SK-N-SH (cell line): ENCODE data around the gene SUFU. TPM values are rescaled to one million over a fixed set of nuclear protein-coding genes. Genes with fewer than 3 reads are reported as not detected.

Experiments used
- CTCF ChIA-PET: fragments of 300-600, 350-600 bp; formaldehyde crosslinking; extraction: SDS; loops from one replicate; lab custom pipeline; 2021; lab: Yijun Ruan, JAX
- POLR2A ChIA-PET: fragments of 350-600 bp; sonication (Branson Sonifier 250); formaldehyde crosslinking; extraction: SDS; loops from one replicate; lab custom pipeline; 2020; ENCODE audit warnings: antibody characterized with exemption, inconsistent platforms; lab: Yijun Ruan, JAX
- DNase-seq: peaks from one replicate; pipeline ENCODE4 v3.0.0; 2012
- H2AFZ ChIP-seq: fragments of 200-600 bp; sonication (generic); 2 replicates; pipeline ENCODE4 v1.8.1; 2016; ENCODE audit warnings: antibody characterized with exemption, mild to moderate bottlenecking, low read depth
- H3F3A ChIP-seq: fragments of 200-600 bp; sonication (generic); replicated peaks from 2 replicates; pipeline ENCODE3; 2016; ENCODE audit warnings: antibody characterized with exemption, mild to moderate bottlenecking; ENCODE audit not compliant: insufficient read depth
- H3K27ac ChIP-seq, 2 experiments: fragments of 200-500 bp in 1 of 2; fragments of 200-600 bp in 1 of 2; sonication (Bioruptor generic) in 1 of 2; sonication (generic), shearing (Covaris generic) in 1 of 2; 2 replicates each; pipeline versions ENCODE4 v1.5.1 to v1.6.1; 2014 to 2016; ENCODE audit warnings: low read depth in 2 of 2, inconsistent platforms in 1 of 2, low read length in 1 of 2, mild to moderate bottlenecking in 1 of 2, mixed read lengths in 1 of 2
- H3K27me3 ChIP-seq: fragments of 200-600 bp; sonication (generic), shearing (Covaris generic); 2 replicates; pipeline ENCODE4 v1.6.1; 2016; ENCODE audit warnings: mixed run types; ENCODE audit not compliant: insufficient read depth
- H3K36me3 ChIP-seq, 2 experiments: fragments of 200-500 bp in 1 of 2; fragments of 200-600 bp in 1 of 2; sonication (Bioruptor generic) in 1 of 2; sonication (generic) in 1 of 2; replicated peaks in 1 of 2; 2 replicates each; pipeline versions ENCODE3 to v1.5.1; 2014 to 2016; ENCODE audit warnings: low read length in 1 of 2, mild to moderate bottlenecking in 1 of 2; ENCODE audit not compliant: insufficient read depth in 2 of 2, control insufficient read depth in 1 of 2
- H3K4me1 ChIP-seq, 2 experiments: fragments of 200-500 bp in 1 of 2; fragments of 200-600 bp in 1 of 2; sonication (Bioruptor generic) in 1 of 2; sonication (generic), shearing (Covaris generic) in 1 of 2; 2 replicates each; pipeline versions ENCODE4 v1.5.1 to v1.6.1; 2014 to 2016; ENCODE audit warnings: low read depth in 1 of 2, low read length in 1 of 2, mixed run types in 1 of 2; ENCODE audit not compliant: insufficient read depth in 2 of 2, control insufficient read depth in 1 of 2
- H3K4me2 ChIP-seq: fragments of 200-600 bp; sonication (generic), shearing (Covaris generic); 2 replicates; pipeline ENCODE4 v1.6.1; 2017; ENCODE audit warnings: mixed run types
- H3K4me3 ChIP-seq, 2 experiments: fragments of 200-500 bp in 1 of 2; fragments of 200-600 bp in 1 of 2; sonication (Bioruptor generic) in 1 of 2; sonication (generic), shearing (Covaris generic) in 1 of 2; 2 replicates each; pipeline versions ENCODE4 v1.5.1 to v1.8.1; 2014 to 2016; ENCODE audit warnings: low read depth in 2 of 2, inconsistent platforms in 1 of 2, low read length in 1 of 2, mild to moderate bottlenecking in 1 of 2, mixed read lengths in 1 of 2, moderate library complexity in 1 of 2
- H3K79me2 ChIP-seq: fragments of 200-600 bp; sonication (generic); 2 replicates; pipeline ENCODE4 v1.8.1; 2017; ENCODE audit warnings: mild to moderate bottlenecking; ENCODE audit not compliant: insufficient read depth
- H3K9ac ChIP-seq: fragments of 200-600 bp; sonication (generic); 2 replicates; pipeline ENCODE4 v1.6.1; 2017; ENCODE audit warnings: mixed run types
- H3K9me2 ChIP-seq: fragments of 200-600 bp; sonication (generic); 2 replicates; pipeline ENCODE4 v1.6.1; 2017; ENCODE audit warnings: mixed run types
- H3K9me3 ChIP-seq: fragments of 200-600 bp; sonication (generic); 2 replicates; pipeline ENCODE4 v1.6.1; 2017; ENCODE audit warnings: mixed run types, mild to moderate bottlenecking, moderate library complexity
- H4K20me1 ChIP-seq: fragments of 200-600 bp; sonication (generic); 2 replicates; pipeline ENCODE4 v1.6.1; 2017; ENCODE audit warnings: mild to moderate bottlenecking, mixed run types; ENCODE audit not compliant: insufficient read depth
- ELF1 ChIP-seq: IDR thresholded peaks from 2 replicates; pipeline ENCODE4 v1.4.0; 2012
- EZH2phosphoT487 ChIP-seq: fragments of 200-600 bp; sonication (generic); IDR thresholded peaks from 2 replicates; pipeline ENCODE4 v1.6.1; 2017; ENCODE audit warnings: low read depth, mixed run types, mild to moderate bottlenecking, antibody characterized with exemption, moderate library complexity, borderline replicate concordance
- FOSL2 ChIP-seq: IDR thresholded peaks from 2 replicates; pipeline ENCODE4 v1.4.0; 2012; ENCODE audit warnings: low read depth, mild to moderate bottlenecking, moderate library complexity, borderline replicate concordance
- FOXJ3 ChIP-seq: sonication (generic); formaldehyde crosslinking; IDR thresholded peaks from 2 replicates; pipeline ENCODE4 v1.5.1; 2020; ENCODE audit warnings: mild to moderate bottlenecking, missing genetic modification reagents
- GATA2 ChIP-seq: sonication (generic); formaldehyde crosslinking; IDR thresholded peaks from 2 replicates; pipeline ENCODE4 v1.5.0; 2020; ENCODE audit warnings: mild to moderate bottlenecking, missing genetic modification reagents
- JUND ChIP-seq: IDR thresholded peaks from 2 replicates; pipeline ENCODE4 v1.4.0; 2012
- NRF1 ChIP-seq: IDR thresholded peaks from 2 replicates; pipeline ENCODE4 v1.6.1; 2012; ENCODE audit warnings: low read depth, mild to moderate bottlenecking, low read length
- RAD21 ChIP-seq: IDR thresholded peaks from 2 replicates; pipeline ENCODE4 v1.6.1; 2012; ENCODE audit warnings: mild to moderate bottlenecking, low read length
- RFX5 ChIP-seq: IDR thresholded peaks from 2 replicates; pipeline ENCODE4 v1.6.1; 2012; ENCODE audit warnings: mild to moderate bottlenecking, improper control_type of control experiment, low read length
- RXRA ChIP-seq: IDR thresholded peaks from 2 replicates; pipeline ENCODE4 v1.4.0; 2012; ENCODE audit warnings: low read depth, mild to moderate bottlenecking, borderline replicate concordance
- SIN3A ChIP-seq: IDR thresholded peaks from 2 replicates; pipeline ENCODE4 v1.6.1; 2012; ENCODE audit warnings: low read depth, mild to moderate bottlenecking, low read length, moderate library complexity, borderline replicate concordance
- SMC3 ChIP-seq: IDR thresholded peaks from 2 replicates; pipeline ENCODE4 v1.6.1; 2012; ENCODE audit warnings: low read depth, low read length, improper control_type of control experiment
- TEAD4 ChIP-seq: IDR thresholded peaks from 2 replicates; pipeline ENCODE4 v1.4.0; 2012; ENCODE audit warnings: mild to moderate bottlenecking, borderline replicate concordance; ENCODE audit not compliant: insufficient read depth
- YY1 ChIP-seq: IDR thresholded peaks from 2 replicates; pipeline ENCODE4 v1.4.0; 2012; ENCODE audit warnings: low read depth, mild to moderate bottlenecking
- whole genome bisulfite sequencing: methylation state at CpG from one replicate; pipeline ENCODE4 v1.1.6; 2017; ENCODE audit warnings: low lambda C conversion rate; 5-methylcytosine and 5-hydroxymethylcytosine counted together
- polyA plus RNA-seq, 3 experiments: library from polyadenylated mRNA; depleted of rRNA; stranded (reverse); fragments of >200 nt; gene quantifications; 2 replicates each; pipeline ENCODE4 v1.2.3, GENCODE V29; 2012
- TF ChIP-seq, protein P1 (sequence below): fragments of 150-350 bp; IDR thresholded peaks from 2 replicates; pipeline ENCODE4 v1.6.1; 2017; ENCODE audit warnings: antibody characterized with exemption, low read length, low read depth, borderline replicate concordance
- TF ChIP-seq, protein P2 (sequence below): IDR thresholded peaks from 2 replicates; pipeline ENCODE4 v1.6.1; 2012; ENCODE audit warnings: mild to moderate bottlenecking, low read depth, low read length, moderate library complexity

The SUFU gene
- polyA plus RNA-seq, 1 of the 3 experiments (the other 2 are of a cell fraction): 5.7 TPM

DNA sequence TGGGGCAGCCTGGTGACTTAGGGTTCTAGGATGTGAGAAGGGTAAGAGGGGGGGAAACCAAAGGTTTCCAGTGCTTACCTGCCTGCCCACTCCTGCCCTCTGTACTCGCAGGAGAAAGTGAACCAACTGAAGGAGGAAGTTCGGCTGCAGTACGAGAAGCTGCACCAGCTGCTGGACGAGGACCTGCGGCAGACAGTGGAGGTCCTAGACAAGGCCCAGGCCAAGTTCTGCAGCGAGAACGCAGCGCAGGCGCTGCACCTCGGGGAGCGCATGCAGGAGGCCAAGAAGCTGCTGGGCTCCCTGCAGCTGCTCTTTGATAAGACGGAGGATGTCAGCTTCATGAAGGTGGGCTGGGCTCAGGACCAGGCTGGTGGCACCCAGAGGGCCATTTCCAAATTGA, 151.2 kb downstream of the SUFU start:
- Histone ChIP-seq H3K4me3 (no peak overlapping the region), H4K20me1 (peaks cover 59% of the 10 kb centered on the region), H3K9me3 (no peaks in the 10 kb centered on the region), H3K4me2 (no peak overlapping the region), H3K27me3 (no peaks in the 10 kb centered on the region), H3K9ac (no peak overlapping the region), H2AFZ (no peak overlapping the region), H3K4me1 (peaks cover 0 to 16% of the 10 kb centered on the region in 2 experiments; a peak in 1 of 4 replicates), H3K79me2 (peaks cover 59% of the 10 kb centered on the region), H3K9me2 (no peaks in the 10 kb centered on the region), H3F3A (peaks cover 16% of the 10 kb centered on the region), H3K27ac (no peak overlapping the region), H3K36me3 (peaks cover 19 to 52% of the 10 kb centered on the region in 2 experiments)
- ChIA-PET POLR2A (no interaction called here), CTCF (interaction anchor here (1.8 to 2.2 kb wide), 2 partner anchors 9 to 10 kb away, joined by 5 to 8 read pairs; partner anchors contain the start of gene TRIM8)
- no peak for DNase-seq
- 96% methylated on average over 12 of the region's 12 CpGs for WGBS
- TF ChIP-seq RXRA (no peak), ELF1 (no peak), GATA2 (no peak), SMC3 (no peak), SIN3A (no peak), NRF1 (no peak), JUND (no peak), EZH2phosphoT487 (no peak), FOXJ3 (CRISPR knock-in tag) (no peak), YY1 (no peak), RAD21 (no peak), TEAD4 (no peak), FOSL2 (no peak), RFX5 (no peak)
- TF ChIP-seq, protein P1, sequence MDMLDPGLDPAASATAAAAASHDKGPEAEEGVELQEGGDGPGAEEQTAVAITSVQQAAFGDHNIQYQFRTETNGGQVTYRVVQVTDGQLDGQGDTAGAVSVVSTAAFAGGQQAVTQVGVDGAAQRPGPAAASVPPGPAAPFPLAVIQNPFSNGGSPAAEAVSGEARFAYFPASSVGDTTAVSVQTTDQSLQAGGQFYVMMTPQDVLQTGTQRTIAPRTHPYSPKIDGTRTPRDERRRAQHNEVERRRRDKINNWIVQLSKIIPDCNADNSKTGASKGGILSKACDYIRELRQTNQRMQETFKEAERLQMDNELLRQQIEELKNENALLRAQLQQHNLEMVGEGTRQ: no peak
- TF ChIP-seq, protein P2, sequence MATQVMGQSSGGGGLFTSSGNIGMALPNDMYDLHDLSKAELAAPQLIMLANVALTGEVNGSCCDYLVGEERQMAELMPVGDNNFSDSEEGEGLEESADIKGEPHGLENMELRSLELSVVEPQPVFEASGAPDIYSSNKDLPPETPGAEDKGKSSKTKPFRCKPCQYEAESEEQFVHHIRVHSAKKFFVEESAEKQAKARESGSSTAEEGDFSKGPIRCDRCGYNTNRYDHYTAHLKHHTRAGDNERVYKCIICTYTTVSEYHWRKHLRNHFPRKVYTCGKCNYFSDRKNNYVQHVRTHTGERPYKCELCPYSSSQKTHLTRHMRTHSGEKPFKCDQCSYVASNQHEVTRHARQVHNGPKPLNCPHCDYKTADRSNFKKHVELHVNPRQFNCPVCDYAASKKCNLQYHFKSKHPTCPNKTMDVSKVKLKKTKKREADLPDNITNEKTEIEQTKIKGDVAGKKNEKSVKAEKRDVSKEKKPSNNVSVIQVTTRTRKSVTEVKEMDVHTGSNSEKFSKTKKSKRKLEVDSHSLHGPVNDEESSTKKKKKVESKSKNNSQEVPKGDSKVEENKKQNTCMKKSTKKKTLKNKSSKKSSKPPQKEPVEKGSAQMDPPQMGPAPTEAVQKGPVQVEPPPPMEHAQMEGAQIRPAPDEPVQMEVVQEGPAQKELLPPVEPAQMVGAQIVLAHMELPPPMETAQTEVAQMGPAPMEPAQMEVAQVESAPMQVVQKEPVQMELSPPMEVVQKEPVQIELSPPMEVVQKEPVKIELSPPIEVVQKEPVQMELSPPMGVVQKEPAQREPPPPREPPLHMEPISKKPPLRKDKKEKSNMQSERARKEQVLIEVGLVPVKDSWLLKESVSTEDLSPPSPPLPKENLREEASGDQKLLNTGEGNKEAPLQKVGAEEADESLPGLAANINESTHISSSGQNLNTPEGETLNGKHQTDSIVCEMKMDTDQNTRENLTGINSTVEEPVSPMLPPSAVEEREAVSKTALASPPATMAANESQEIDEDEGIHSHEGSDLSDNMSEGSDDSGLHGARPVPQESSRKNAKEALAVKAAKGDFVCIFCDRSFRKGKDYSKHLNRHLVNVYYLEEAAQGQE: no peak
